Heart left ventricle (tissue), 16 donors: ENCODE results near the gene RFX3. TPM values are rescaled to one million over a fixed set of nuclear protein-coding genes. Genes with fewer than 3 reads are reported as not detected.
"Not testable (repeated sequence)": the region's sequence is repeated elsewhere in the genome, so short reads cannot be mapped to it uniquely, and the experiment has no call there.

Source experiments
- ATAC-seq, 4 donors: fragments of 200-7000 bp; cut with Tn5 transposase; one replicate each; pipeline ENCODE4 v1.9.1; 2020 to 2022; ENCODE audit warnings: moderate library complexity in 4 of 4, mild to moderate bottlenecking in 3 of 4, moderate number of reproducible peaks in 1 of 4
- DNase-seq, 5 donors: peaks; one replicate each; pipeline ENCODE4 v3.0.0-alpha.2; 2020
- H3K27ac ChIP-seq, 12 donors: fragments of 200-600 bp; sonication (generic) in 4 of 12; one replicate each; pipeline versions ENCODE4 v1.5.0 to v1.8.0; 2016 to 2022; ENCODE audit warnings: mild to moderate bottlenecking in 2 of 12
- H3K27me3 ChIP-seq, 9 donors: fragments of 200-600 bp; sonication (generic) in 2 of 9; one replicate each; pipeline versions ENCODE4 v1.5.1 to v1.8.0; 2016 to 2022; ENCODE audit warnings: mild to moderate bottlenecking in 3 of 9
- H3K36me3 ChIP-seq, 9 donors: fragments of 200-600 bp; sonication (generic) in 2 of 9; one replicate each; pipeline versions ENCODE4 v1.5.0 to v1.8.0; 2018 to 2022; ENCODE audit warnings: mild to moderate bottlenecking in 2 of 9
- H3K4me1 ChIP-seq, 12 donors: fragments of 200-600 bp; sonication (generic) in 4 of 12; one replicate each; pipeline versions ENCODE4 v1.5.0 to v1.8.0; 2016 to 2022; ENCODE audit warnings: mild to moderate bottlenecking in 3 of 12
- H3K4me3 ChIP-seq, 12 donors: fragments of 200-600 bp; sonication (generic) in 4 of 12; one replicate each; pipeline versions ENCODE4 v1.5.0 to v1.8.0; 2017 to 2022; ENCODE audit warnings: mild to moderate bottlenecking in 9 of 12, moderate library complexity in 4 of 12
- H3K9me3 ChIP-seq, 12 donors: fragments of 200-600 bp; sonication (generic) in 4 of 12; one replicate each; pipeline versions ENCODE4 v1.5.0 to v1.8.0; 2016 to 2022; ENCODE audit warnings: mild to moderate bottlenecking in 1 of 12
- POLR2A ChIP-seq, 2 donors: fragments of 450-650 bp; IDR thresholded peaks; one replicate each; pipeline ENCODE4 v1.6.1; 2017; ENCODE audit warnings: antibody characterized with exemption in 2 of 2, mild to moderate bottlenecking in 2 of 2, moderate library complexity in 2 of 2
- WGBS, 4 donors: extraction: QIAGEN DNeasy Blood & Tissue Kit in 2 of 4; methylation state at CpG; one replicate each; pipeline versions ENCODE4 v1.1.5 to v1.1.7; 2013 to 2018; 5-methylcytosine and 5-hydroxymethylcytosine counted together
- intact Hi-C, 10 donors: fragments of 100-400 bp; cut with DNase I; formaldehyde crosslinking; loops; one replicate each; pipeline versions ENCODE4 v1.11.1 to v1.14.2; 2022
- polyA plus RNA-seq, 2 donors: library from polyadenylated mRNA; stranded (reverse); fragments of 200-250 nt; gene quantifications; one replicate each; pipeline ENCODE4 v1.2.3, GENCODE V29; 2013
- total RNA-seq, 9 donors: library from RNA; depleted of rRNA in 2 of 9; stranded (reverse); fragments of >200 nt in 2 of 9; fragmentation: NEBNext Ultra II Directional in 3 of 9; extraction: Animal tissue kit (Norgen Biotek cat#: 25700) in 3 of 9; gene quantifications; one replicate each; pipeline versions ENCODE4 v1.1.0 to v1.2.4, GENCODE V29; 2016 to 2023
- TF ChIP-seq, protein P1 (sequence below), 12 donors: fragments of 200-600 bp; sonication (generic) in 4 of 12; IDR thresholded peaks; one replicate each; pipeline versions ENCODE4 v1.5.0 to v1.8.0; 2018 to 2022; ENCODE audit warnings: antibody characterized with exemption in 12 of 12, mild to moderate bottlenecking in 5 of 12
- donor health status: ischemic (EF 13 %, LVEDD 7.1; RV severe dilation, severe dysfunction).
- donor health status: healthy with polysubstance abuse.
- donor health status: DM: no; HTN: yes; CAD: no.
- donor health status: DM: no; HTN: no; CAD: no.
- donor health status: ischemic (EF 25% LVEDD 6.9; RV normal size, moderate dysfunction).
- donor health status: ischemic (EF 25% LVEDD 5.7; RV mildly dilated, moderate dysfunction).
- donor health status: healthy.
- donor health status: DM: yes; HTN: yes; CAD: no.
- donor health status: ischemic (EF 35%, LVEDD 5.7; RV mildly dilated, moderate dysfunction).
- donor health status: nonischemic (EF 11% LVEDD 7.7; RV severe dilation, severe dysfunction).
- donor health status: DM: yes; HTN: yes; CAD: no.
- donor health status: PGD.
- donor health status: ischemic (EF 29% LVEDD 5.4; RV normal size, mild dysfunction).
- donor health status: nonischemic (EF 23%, LVEDD 6.1; RV moderate dilation, normal function).

The RFX3 gene
- total and polyA plus RNA-seq, 11 donors = 0.80 to 8.3 (median 2.9) TPM

DNA sequence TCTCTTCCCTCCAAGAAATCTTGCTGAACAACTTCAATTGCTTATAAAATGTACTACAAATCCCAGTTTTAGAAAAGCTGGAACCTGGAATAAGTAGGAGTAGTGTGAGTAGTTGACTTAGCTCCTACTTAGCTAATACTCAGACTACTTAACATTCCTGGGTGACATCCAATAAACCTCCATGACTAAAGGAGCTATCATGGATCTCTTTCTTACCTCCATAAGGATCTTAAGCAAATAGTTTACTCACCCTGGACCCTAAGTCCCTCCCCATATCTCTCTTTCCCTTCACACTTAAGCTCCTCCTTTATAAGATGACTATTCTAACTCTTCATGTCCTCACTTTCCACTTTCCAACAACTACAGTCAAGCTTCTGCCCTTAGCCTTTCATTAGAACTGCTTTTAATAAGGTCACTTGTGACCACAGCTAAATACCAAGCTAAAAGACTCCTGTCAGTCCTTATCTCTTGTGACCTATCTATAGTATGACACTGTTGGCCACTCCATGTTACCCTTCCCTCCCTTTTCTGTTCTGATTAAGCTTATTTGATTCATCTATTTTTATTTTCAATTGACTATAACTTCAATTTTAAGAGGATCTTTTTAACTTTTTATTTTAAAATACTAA, 194.9 kb downstream of the RFX3 start:
- intact Hi-C loops = no loop called here
- Histone ChIP-seq H3K4me1 (peaks cover 0 to 7% (median 2%) of the 10 kb centered on the region in 12 donors), H3K4me3 (no peak overlapping the region), H3K9me3 (no peaks in the 10 kb centered on the region), H3K36me3 (no peaks in the 10 kb centered on the region), H3K27ac (no peak overlapping the region), H3K27me3 (no peaks in the 10 kb centered on the region)
- no peak for DNase-seq
- TF ChIP-seq POLR2A (IDR thresholded peaks at IDR 0.05) = no peak
- TF ChIP-seq, protein P1, sequence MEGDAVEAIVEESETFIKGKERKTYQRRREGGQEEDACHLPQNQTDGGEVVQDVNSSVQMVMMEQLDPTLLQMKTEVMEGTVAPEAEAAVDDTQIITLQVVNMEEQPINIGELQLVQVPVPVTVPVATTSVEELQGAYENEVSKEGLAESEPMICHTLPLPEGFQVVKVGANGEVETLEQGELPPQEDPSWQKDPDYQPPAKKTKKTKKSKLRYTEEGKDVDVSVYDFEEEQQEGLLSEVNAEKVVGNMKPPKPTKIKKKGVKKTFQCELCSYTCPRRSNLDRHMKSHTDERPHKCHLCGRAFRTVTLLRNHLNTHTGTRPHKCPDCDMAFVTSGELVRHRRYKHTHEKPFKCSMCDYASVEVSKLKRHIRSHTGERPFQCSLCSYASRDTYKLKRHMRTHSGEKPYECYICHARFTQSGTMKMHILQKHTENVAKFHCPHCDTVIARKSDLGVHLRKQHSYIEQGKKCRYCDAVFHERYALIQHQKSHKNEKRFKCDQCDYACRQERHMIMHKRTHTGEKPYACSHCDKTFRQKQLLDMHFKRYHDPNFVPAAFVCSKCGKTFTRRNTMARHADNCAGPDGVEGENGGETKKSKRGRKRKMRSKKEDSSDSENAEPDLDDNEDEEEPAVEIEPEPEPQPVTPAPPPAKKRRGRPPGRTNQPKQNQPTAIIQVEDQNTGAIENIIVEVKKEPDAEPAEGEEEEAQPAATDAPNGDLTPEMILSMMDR (IDR thresholded peaks at IDR 0.05) = no peak
- peak in 2 of 4 donors; percentile 18 to 64 for ATAC-seq

DNA sequence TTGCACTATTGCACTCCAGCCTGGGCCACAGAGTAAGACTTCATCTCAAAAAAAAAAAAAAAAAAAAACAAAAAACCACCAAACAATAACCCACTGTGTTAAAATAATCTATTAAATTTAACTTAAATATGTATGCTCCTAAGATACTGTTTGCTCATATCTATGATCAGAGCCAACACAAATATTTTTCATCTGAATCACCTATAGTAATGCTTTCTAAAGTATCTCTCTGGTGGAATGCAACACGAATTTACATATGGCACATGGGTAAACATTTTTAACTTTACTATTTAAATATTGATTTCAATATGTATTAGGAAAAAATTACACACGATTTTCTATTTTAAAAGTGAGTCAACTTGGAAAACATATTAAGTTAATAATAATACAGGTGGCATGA, 196.4 kb downstream of the RFX3 start:
- intact Hi-C loops = loop anchor here in 1 of 10 donors (10.0 kb wide), 1 partner anchor 65 kb away; no protein-coding TSS in a partner anchor
- Histone ChIP-seq H3K36me3 (no peaks in the 10 kb centered on the region), H3K9me3 (no peaks in the 10 kb centered on the region), H3K27ac (no peak overlapping the region), H3K27me3 (no peaks in the 10 kb centered on the region), H3K4me3 (no peak overlapping the region), H3K4me1 (peaks cover 0 to 7% (median 2%) of the 10 kb centered on the region in 12 donors)
- TF ChIP-seq, protein P1 (IDR thresholded peaks at IDR 0.05) = no peak
- no peak for TF ChIP-seq POLR2A (IDR thresholded peaks at IDR 0.05)
- DNase-seq (no peak), ATAC-seq (no peak)
- WGBS, 4 donors = 87 to 93% (median 89%) methylated on average over 2 of the region's 2 CpGs

DNA sequence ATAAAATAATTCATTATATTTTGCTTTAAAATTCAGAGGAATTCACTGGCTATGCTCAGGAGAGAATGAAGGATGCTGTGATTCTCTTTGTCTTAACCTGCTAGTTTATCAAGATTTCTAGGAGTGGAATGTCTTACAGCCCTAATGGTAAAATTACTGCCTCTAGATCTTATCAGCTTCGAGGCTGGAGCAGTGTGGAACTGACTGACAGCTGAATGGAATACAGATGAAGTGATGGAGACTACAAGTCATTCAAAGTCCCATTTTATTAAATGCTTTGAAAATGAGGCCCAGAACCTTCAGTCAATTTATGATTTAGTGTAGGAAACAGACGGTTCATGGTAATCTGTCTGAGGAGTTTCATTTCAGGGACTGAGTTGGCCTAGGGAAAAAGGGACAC, 202.1 kb downstream of the RFX3 start:
- Histone ChIP-seq H3K4me3 (no peak overlapping the region), H3K27me3 (no peaks in the 10 kb centered on the region), H3K27ac (no peak overlapping the region), H3K9me3 (no peaks in the 10 kb centered on the region), H3K4me1 (no peaks in the 10 kb centered on the region), H3K36me3 (peaks cover 0 to 3% (median 0%) of the 10 kb centered on the region in 9 donors)
- WGBS, 4 donors = 60 to 69% (median 62%) methylated on average over 2 of the region's 2 CpGs
- DNase-seq (no peak), ATAC-seq (no peak)
- TF ChIP-seq, protein P1 (IDR thresholded peaks at IDR 0.05) = no peak
- TF ChIP-seq POLR2A (IDR thresholded peaks at IDR 0.05) = no peak
- intact Hi-C loops = loop anchor here in 1 of 10 donors (10.0 kb wide), 1 partner anchor 59 kb away; no protein-coding TSS in a partner anchor

DNA sequence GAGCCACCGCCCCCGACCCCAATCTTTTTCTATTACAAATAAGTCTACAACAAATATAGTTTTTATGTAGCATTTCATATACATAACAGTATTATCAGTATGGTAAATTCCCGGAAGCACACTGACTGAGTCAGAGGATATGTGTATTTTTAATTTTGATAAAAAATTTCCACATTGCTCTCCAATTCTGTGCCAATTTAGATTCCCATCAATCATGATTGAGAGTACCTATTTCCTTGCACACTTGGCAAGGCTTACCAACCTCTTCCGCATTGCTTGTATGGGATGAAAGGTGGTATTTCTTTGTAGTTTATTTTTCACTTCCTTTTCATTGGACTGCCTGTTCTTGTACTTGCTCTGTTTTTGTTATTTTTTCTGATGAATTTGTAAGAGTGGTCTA, 204.6 kb downstream of the RFX3 start:
- H3K4me1 ChIP-seq = no peaks in the 10 kb centered on the region
- WGBS, 4 donors = 70 to 86% (median 84%) methylated on average over 4 of the region's 4 CpGs
- H3K27me3 ChIP-seq = no peaks in the 10 kb centered on the region
- ATAC-seq (no peak), DNase-seq (no peak)
- peaks cover 0 to 3% (median 0%) of the 10 kb centered on the region in 9 donors for H3K36me3 ChIP-seq
- intact Hi-C loops = loop anchor here in 1 of 10 donors (10.0 kb wide), 1 partner anchor 56 kb away; no protein-coding TSS in a partner anchor
- no peak overlapping the region for H3K4me3 ChIP-seq
- TF ChIP-seq, protein P1 (IDR thresholded peaks at IDR 0.05) = no peak
- TF ChIP-seq POLR2A (IDR thresholded peaks at IDR 0.05) = no peak
- no peak overlapping the region for H3K27ac ChIP-seq
- peaks cover 0 to 17% (median 2%) of the 10 kb centered on the region in 12 donors for H3K9me3 ChIP-seq

DNA sequence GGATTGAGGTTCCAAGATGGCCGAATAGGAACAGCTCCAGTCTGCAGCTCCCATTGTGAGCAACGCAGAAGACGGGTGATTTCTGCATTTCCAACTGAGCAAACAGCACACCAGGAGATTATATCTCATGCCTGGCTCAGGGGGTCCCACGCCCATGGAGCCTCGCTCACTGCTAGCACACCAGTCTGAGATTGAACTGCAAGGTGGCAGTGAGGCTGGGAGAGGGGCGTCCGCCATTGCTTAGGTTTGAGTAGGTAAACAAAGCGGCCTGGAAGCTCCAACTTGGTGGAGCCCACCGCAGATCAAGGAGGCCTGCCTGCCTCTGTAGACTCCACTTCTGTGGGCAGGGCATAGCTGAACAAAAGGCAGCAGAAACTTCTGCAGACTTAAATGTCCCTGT, 213.2 kb downstream of the RFX3 start:
- 91 to 98% (median 97%) methylated on average over 9 of the region's 9 CpGs for WGBS, 4 donors
- intact Hi-C loops, H3K27me3 ChIP-seq, DNase-seq, ATAC-seq, H3K4me3 ChIP-seq, H3K4me1 ChIP-seq, H3K36me3 ChIP-seq, H3K27ac ChIP-seq: not testable (repeated sequence)
- peaks cover 0 to 10% (median 2%) of the 10 kb centered on the region in 12 donors for H3K9me3 ChIP-seq
